ENCODE data around the gene DIAPH1.

DNA sequence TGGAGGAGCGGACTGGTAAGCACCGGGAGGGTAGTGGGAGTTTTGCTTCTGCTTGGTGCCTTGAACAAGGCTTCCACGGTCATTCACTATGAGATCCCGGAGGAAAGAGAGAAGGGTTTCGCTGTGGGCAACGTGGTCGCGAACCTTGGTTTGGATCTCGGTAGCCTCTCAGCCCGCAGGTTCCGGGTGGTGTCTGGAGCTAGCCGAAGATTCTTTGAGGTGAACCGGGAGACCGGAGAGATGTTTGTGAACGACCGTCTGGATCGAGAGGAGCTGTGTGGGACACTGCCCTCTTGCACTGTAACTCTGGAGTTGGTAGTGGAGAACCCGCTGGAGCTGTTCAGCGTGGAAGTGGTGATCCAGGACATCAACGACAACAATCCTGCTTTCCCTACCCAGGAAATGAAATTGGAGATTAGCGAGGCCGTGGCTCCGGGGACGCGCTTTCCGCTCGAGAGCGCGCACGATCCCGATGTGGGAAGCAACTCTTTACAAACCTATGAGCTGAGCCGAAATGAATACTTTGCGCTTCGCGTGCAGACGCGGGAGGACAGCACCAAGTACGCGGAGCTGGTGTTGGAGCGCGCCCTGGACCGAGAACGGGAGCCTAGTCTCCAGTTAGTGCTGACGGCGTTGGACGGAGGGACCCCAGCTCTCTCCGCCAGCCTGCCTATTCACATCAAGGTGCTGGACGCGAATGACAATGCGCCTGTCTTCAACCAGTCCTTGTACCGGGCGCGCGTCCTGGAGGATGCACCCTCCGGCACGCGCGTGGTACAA is 142.5 kb downstream of the DIAPH1 start:
- TF ChIP-seq, protein P1, sequence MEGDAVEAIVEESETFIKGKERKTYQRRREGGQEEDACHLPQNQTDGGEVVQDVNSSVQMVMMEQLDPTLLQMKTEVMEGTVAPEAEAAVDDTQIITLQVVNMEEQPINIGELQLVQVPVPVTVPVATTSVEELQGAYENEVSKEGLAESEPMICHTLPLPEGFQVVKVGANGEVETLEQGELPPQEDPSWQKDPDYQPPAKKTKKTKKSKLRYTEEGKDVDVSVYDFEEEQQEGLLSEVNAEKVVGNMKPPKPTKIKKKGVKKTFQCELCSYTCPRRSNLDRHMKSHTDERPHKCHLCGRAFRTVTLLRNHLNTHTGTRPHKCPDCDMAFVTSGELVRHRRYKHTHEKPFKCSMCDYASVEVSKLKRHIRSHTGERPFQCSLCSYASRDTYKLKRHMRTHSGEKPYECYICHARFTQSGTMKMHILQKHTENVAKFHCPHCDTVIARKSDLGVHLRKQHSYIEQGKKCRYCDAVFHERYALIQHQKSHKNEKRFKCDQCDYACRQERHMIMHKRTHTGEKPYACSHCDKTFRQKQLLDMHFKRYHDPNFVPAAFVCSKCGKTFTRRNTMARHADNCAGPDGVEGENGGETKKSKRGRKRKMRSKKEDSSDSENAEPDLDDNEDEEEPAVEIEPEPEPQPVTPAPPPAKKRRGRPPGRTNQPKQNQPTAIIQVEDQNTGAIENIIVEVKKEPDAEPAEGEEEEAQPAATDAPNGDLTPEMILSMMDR (IDR thresholded peaks at IDR 0.05) = no peak
- TF ChIP-seq POLR2A (IDR thresholded peaks at IDR 0.05) = peak in 1 of 2 donors; percentile 8
